ENCODE results near the gene MRPL32.

DNA sequence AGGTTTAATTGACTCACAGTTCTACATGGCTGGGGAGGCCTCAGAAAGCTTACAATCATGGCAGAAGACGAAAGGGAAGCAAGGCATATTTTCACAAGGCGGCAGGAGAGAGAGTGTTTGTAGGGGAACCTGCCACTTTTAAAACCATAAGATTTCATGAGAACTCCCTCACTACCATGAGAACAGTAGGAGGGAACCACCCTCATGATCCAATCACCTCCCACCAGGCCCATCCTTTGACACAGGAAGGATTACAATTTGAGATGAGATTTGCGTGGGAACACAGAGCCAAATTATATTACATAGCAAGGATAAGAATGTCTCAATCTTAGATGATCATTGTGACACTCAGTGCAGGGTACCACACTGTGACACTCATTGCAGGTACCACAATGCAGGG, 44.2 kb downstream of the MRPL32 start:
- TF ChIP-seq CBX3 (IDR thresholded peaks at IDR 0.05; ENCODE audit: low read depth) (no peak), POLR2AphosphoS5 (IDR thresholded peaks at IDR 0.05; ENCODE audit: low read depth, low read length) (no peak), EGR1 (IDR thresholded peaks at IDR 0.05; ENCODE audit: low read depth) (no peak), TCF7L2 (IDR thresholded peaks at IDR 0.05; ENCODE audit: borderline replicate concordance, extremely low read depth, insufficient read depth, insufficient read length) (no peak), SP1 (IDR thresholded peaks at IDR 0.05; ENCODE audit: low read depth) (no peak), POLR2A (IDR thresholded peaks at IDR 0.05; ENCODE audit: borderline replicate concordance, extremely low read depth, insufficient read depth, insufficient read length) (no peak), SRF (IDR thresholded peaks at IDR 0.05; ENCODE audit: low read depth) (no peak), EZH2phosphoT487 (IDR thresholded peaks at IDR 0.05; ENCODE audit: borderline replicate concordance) (no peak), EZH2 (IDR thresholded peaks at IDR 0.05) (no peak)
- TF ChIP-seq, protein P1, sequence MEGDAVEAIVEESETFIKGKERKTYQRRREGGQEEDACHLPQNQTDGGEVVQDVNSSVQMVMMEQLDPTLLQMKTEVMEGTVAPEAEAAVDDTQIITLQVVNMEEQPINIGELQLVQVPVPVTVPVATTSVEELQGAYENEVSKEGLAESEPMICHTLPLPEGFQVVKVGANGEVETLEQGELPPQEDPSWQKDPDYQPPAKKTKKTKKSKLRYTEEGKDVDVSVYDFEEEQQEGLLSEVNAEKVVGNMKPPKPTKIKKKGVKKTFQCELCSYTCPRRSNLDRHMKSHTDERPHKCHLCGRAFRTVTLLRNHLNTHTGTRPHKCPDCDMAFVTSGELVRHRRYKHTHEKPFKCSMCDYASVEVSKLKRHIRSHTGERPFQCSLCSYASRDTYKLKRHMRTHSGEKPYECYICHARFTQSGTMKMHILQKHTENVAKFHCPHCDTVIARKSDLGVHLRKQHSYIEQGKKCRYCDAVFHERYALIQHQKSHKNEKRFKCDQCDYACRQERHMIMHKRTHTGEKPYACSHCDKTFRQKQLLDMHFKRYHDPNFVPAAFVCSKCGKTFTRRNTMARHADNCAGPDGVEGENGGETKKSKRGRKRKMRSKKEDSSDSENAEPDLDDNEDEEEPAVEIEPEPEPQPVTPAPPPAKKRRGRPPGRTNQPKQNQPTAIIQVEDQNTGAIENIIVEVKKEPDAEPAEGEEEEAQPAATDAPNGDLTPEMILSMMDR (IDR thresholded peaks at IDR 0.05 in 2 of 3, conservative IDR thresholded peaks at IDR 0.05 in 1 of 3; ENCODE audit: borderline replicate concordance in 1 of 3, insufficient read depth in 1 of 3, low read depth in 2 of 3, low read length in 2 of 3) = no peak
- TF ChIP-seq, protein P2, sequence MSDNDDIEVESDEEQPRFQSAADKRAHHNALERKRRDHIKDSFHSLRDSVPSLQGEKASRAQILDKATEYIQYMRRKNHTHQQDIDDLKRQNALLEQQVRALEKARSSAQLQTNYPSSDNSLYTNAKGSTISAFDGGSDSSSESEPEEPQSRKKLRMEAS (IDR thresholded peaks at IDR 0.05) = no peak
- TF ChIP-seq, protein P3, sequence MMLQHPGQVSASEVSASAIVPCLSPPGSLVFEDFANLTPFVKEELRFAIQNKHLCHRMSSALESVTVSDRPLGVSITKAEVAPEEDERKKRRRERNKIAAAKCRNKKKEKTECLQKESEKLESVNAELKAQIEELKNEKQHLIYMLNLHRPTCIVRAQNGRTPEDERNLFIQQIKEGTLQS (IDR thresholded peaks at IDR 0.05) = no peak

Data from HCT116 (cell line).